ENCODE results near the gene PTPRJ.

DNA sequence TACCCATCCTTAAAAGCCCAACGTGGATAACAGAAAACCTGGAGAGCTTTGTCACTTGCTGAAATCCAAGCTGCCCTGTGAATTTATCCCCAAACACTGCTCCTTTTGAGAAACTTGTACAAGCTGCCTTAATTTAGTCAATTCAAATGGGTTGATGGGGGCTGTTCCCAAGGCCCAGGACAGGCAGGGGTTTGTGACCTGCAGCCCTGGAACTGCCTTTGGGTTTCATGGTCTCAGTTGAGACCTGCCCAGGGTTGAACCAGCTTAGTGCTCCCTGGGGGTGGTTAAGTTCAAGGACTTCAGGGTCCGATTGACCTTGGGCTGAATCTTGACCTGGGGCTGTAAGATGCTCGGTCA lies 124.2 kb downstream of the PTPRJ start:
- TF ChIP-seq CTCF (optimal IDR thresholded peaks at IDR 0.05 in 1 of 3, IDR thresholded peaks at IDR 0.05 in 1 of 3, conservative IDR thresholded peaks at IDR 0.05 in 1 of 3; ENCODE audit: extremely low read depth in 1 of 3, insufficient read depth in 2 of 3, low read length in 3 of 3) (no peak), EZH2 (IDR thresholded peaks at IDR 0.05; ENCODE audit: low read length) (no peak)
